MM.1S (cell line): ENCODE measurements around the gene DEAF1.

ENCODE experiments used
- DNase-seq: peaks from one replicate; pipeline ENCODE4 v3.0.0-alpha.2; 2015
- H2AFZ ChIP-seq: fragments of 300-600 bp; sonication (generic); 2 replicates; pipeline ENCODE4 v1.6.0; 2016; ENCODE audit warnings: antibody characterized with exemption, low read length
- H3F3A ChIP-seq: fragments of 300-600 bp; sonication (generic); 2 replicates; pipeline ENCODE4 v1.6.1; 2016; ENCODE audit warnings: mild to moderate bottlenecking, antibody characterized with exemption, low read length, moderate library complexity, mixed read lengths; ENCODE audit not compliant: insufficient read depth
- H3K27ac ChIP-seq: fragments of 300-600 bp; sonication (generic); 2 replicates; pipeline ENCODE4 v1.5.1; 2016; ENCODE audit warnings: mild to moderate bottlenecking, low read length
- H3K27me3 ChIP-seq: fragments of 300-600 bp; sonication (generic); replicated peaks from 2 replicates; pipeline ENCODE4 v1.6.0; 2016; ENCODE audit warnings: low read length; ENCODE audit not compliant: insufficient read depth
- H3K36me3 ChIP-seq: fragments of 300-600 bp; sonication (generic); replicated peaks from 2 replicates; pipeline ENCODE4 v1.6.1; 2016; ENCODE audit warnings: mild to moderate bottlenecking, low read length, mixed read lengths; ENCODE audit not compliant: insufficient read depth
- H3K4me1 ChIP-seq: fragments of 300-600 bp; sonication (generic); 2 replicates; pipeline ENCODE4 v1.6.1; 2016; ENCODE audit warnings: low read length, mixed read lengths
- H3K4me2 ChIP-seq: fragments of 300-600 bp; sonication (generic); 2 replicates; pipeline ENCODE4 v1.6.0; 2016; ENCODE audit warnings: low read depth, low read length
- H3K4me3 ChIP-seq: fragments of 300-600 bp; sonication (generic); 2 replicates; pipeline ENCODE4 v1.5.1; 2016; ENCODE audit warnings: low read length, mixed read lengths
- H3K79me2 ChIP-seq: fragments of 300-600 bp; sonication (generic); 2 replicates; pipeline ENCODE4 v1.6.1; 2016; ENCODE audit warnings: mixed run types, low read length, mixed read lengths
- H3K9ac ChIP-seq: fragments of 300-600 bp; sonication (generic); 2 replicates; pipeline ENCODE4 v1.6.1; 2016; ENCODE audit warnings: low read length, mixed read lengths
- H3K9me2 ChIP-seq: fragments of 300-600 bp; sonication (generic); replicated peaks from 2 replicates; pipeline ENCODE4 v1.6.1; 2016; ENCODE audit warnings: mild to moderate bottlenecking, low read length, mixed read lengths; ENCODE audit not compliant: insufficient read depth
- H3K9me3 ChIP-seq: fragments of 300-600 bp; sonication (generic); replicated peaks from 2 replicates; pipeline ENCODE4 v1.6.1; 2016; ENCODE audit warnings: mild to moderate bottlenecking, low read length, mixed read lengths; ENCODE audit not compliant: insufficient read depth
- H4K20me1 ChIP-seq: fragments of 300-600 bp; sonication (generic); 2 replicates; pipeline ENCODE4 v1.6.1; 2016; ENCODE audit warnings: mild to moderate bottlenecking, low read length, moderate library complexity, mixed read lengths; ENCODE audit not compliant: insufficient read depth
- CTCF ChIP-seq: fragments of 300-600 bp; sonication (generic); IDR thresholded peaks from 2 replicates; pipeline ENCODE4 v1.5.1; 2016; ENCODE audit warnings: antibody characterized with exemption, low read length, mixed read lengths
- EZH2 ChIP-seq: fragments of 300-600 bp; sonication (generic); optimal IDR thresholded peaks from 2 replicates; pipeline ENCODE3; 2017; ENCODE audit warnings: low read depth, mild to moderate bottlenecking, antibody characterized with exemption, low read length, mixed read lengths
- EZH2phosphoT487 ChIP-seq: fragments of 300-600 bp; sonication (generic); IDR thresholded peaks from 2 replicates; pipeline ENCODE4 v1.6.1; 2018; ENCODE audit warnings: antibody characterized with exemption, low read length

The DEAF1 gene

DNA sequence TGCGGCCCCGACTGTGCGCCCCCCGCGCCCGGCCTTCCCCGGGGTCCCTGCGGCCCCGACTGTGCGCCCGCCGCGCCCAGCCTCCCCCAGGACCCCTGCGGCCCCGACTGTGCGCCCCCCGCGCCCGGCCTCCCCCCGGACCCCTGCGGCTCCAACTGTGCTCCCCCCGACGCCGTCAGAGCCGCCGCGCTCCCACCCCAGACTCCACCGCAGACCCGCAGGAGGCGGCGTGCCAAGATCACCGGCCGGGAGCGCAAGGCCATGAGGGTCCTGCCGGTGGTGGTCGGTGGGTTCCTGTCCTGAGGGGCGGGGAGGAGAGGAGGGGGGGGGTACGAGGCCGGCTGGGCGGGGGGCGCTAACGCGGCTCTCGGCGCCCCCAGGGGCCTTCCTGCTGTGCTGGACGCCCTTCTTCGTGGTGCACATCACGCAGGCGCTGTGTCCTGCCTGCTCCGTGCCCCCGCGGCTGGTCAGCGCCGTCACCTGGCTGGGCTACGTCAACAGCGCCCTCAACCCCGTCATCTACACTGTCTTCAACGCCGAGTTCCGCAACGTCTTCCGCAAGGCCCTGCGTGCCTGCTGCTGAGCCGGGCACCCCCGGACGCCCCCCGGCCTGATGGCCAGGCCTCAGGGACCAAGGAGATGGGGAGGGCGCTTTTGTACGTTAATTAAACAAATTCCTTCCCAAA lies 54.9 kb downstream of the DEAF1 start:
- no peak overlapping the region for H2AFZ ChIP-seq
- H3K4me3 ChIP-seq = no peak overlapping the region
- H3K4me1 ChIP-seq = peaks cover 9% of the 10 kb centered on the region
- DNase-seq = no peak
- no peak overlapping the region for H3K4me2 ChIP-seq
- no peaks in the 10 kb centered on the region for H3K36me3 ChIP-seq
- H3F3A ChIP-seq = peaks cover 3% of the 10 kb centered on the region; the same call in 1 of the 2 replicates
- TF ChIP-seq EZH2 (no peak), EZH2phosphoT487 (no peak), CTCF (no peak)
- no peaks in the 10 kb centered on the region for H3K79me2 ChIP-seq
- no peaks in the 10 kb centered on the region for H3K27me3 ChIP-seq
- H3K9me3 ChIP-seq = no peaks in the 10 kb centered on the region
- H3K9me2 ChIP-seq = no peaks in the 10 kb centered on the region
- H3K27ac ChIP-seq = no peak overlapping the region
- no peak overlapping the region for H3K9ac ChIP-seq
- no peaks in the 10 kb centered on the region for H4K20me1 ChIP-seq

- H3K4me1 ChIP-seq = peaks cover 9% of the 10 kb centered on the region
- H3K9me2 ChIP-seq = no peaks in the 10 kb centered on the region
- DNase-seq = no peak
- H3K9ac ChIP-seq = no peak overlapping the region
- H3K4me3 ChIP-seq = no peak overlapping the region
- TF ChIP-seq EZH2phosphoT487 = no peak
- H3K36me3 ChIP-seq = no peaks in the 10 kb centered on the region
- no peaks in the 10 kb centered on the region for H3K27me3 ChIP-seq
- H3K9me3 ChIP-seq = no peaks in the 10 kb centered on the region
- H3K27ac ChIP-seq = no peak overlapping the region
- peaks cover 3% of the 10 kb centered on the region; the same call in 1 of the 2 replicates for H3F3A ChIP-seq
- no peak overlapping the region for H2AFZ ChIP-seq
- H3K79me2 ChIP-seq = no peaks in the 10 kb centered on the region
- H4K20me1 ChIP-seq = no peaks in the 10 kb centered on the region
- no peak overlapping the region for H3K4me2 ChIP-seq
Observed at GRCh38 chr11:639332-639955, 55.6 kb downstream of the DEAF1 start.

GRCh38 chr11:638631-639331 lies 56.2 kb downstream of the DEAF1 start:
- Histone ChIP-seq H3K4me1 (peaks cover 7% of the 10 kb centered on the region), H3K27me3 (no peaks in the 10 kb centered on the region), H3K9me3 (no peaks in the 10 kb centered on the region), H3F3A (no peaks in the 10 kb centered on the region; the same call in 1 of the 2 replicates), H3K4me2 (no peak overlapping the region), H3K4me3 (no peak overlapping the region), H3K9ac (no peak overlapping the region), H3K36me3 (no peaks in the 10 kb centered on the region), H2AFZ (no peak overlapping the region), H3K79me2 (no peaks in the 10 kb centered on the region), H4K20me1 (no peaks in the 10 kb centered on the region), H3K27ac (no peak overlapping the region), H3K9me2 (no peaks in the 10 kb centered on the region)
- DNase-seq = no peak
- TF ChIP-seq EZH2phosphoT487 = no peak
- TF ChIP-seq EZH2 = no peak
- TF ChIP-seq CTCF = no peak
